ENCODE measurements around the gene FBXO22. TPM values are rescaled to one million over a fixed set of nuclear protein-coding genes. Genes with fewer than 3 reads are reported as not detected.

Gene FBXO22
- total and polyA plus RNA-seq, 2 of the 8 experiments (the other 6 are each of a cell fraction or from before 2014, with no cell fraction given): 33.2 to 67.3 TPM

- no peak for TF ChIP-seq BCL11A (IDR thresholded peaks at IDR 0.05; ENCODE audit: low read depth in 2 of 2, low read length in 2 of 2)
- no peak for TF ChIP-seq HDAC6 (IDR thresholded peaks at IDR 0.05; ENCODE audit: low read depth, low read length)
- TF ChIP-seq TCF12 (IDR thresholded peaks at IDR 0.05; ENCODE audit: low read depth, low read length): no peak
- TF ChIP-seq, protein P1, sequence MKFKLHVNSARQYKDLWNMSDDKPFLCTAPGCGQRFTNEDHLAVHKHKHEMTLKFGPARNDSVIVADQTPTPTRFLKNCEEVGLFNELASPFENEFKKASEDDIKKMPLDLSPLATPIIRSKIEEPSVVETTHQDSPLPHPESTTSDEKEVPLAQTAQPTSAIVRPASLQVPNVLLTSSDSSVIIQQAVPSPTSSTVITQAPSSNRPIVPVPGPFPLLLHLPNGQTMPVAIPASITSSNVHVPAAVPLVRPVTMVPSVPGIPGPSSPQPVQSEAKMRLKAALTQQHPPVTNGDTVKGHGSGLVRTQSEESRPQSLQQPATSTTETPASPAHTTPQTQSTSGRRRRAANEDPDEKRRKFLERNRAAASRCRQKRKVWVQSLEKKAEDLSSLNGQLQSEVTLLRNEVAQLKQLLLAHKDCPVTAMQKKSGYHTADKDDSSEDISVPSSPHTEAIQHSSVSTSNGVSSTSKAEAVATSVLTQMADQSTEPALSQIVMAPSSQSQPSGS (IDR thresholded peaks at IDR 0.05; ENCODE audit: low read length): peak; percentile 57
- TF ChIP-seq SP4 (IDR thresholded peaks at IDR 0.05; ENCODE audit: low read length): 0 out of 2 replicates have a peak, but pooled peaks have one; percentile 70
- TF ChIP-seq TAF7 (optimal IDR thresholded peaks at IDR 0.05; ENCODE audit: borderline replicate concordance, low read depth, low read length): no peak
- TF ChIP-seq SIX5 (IDR thresholded peaks at IDR 0.05; ENCODE audit: low read depth, low read length): no peak
- no peak for TF ChIP-seq BACH1 (IDR thresholded peaks at IDR 0.05; ENCODE audit: low read length)
- TF ChIP-seq CTBP2 (IDR thresholded peaks at IDR 0.05; ENCODE audit: borderline replicate concordance, insufficient read depth, insufficient read length, low read length): no peak
- no peak for TF ChIP-seq CHD1 (IDR thresholded peaks at IDR 0.05; ENCODE audit: low read depth, low read length)
- TF ChIP-seq CREB1 (IDR thresholded peaks at IDR 0.05): peak; percentile 76
- 0 out of 2 replicates have a peak, but pooled peaks have one; percentile 60 for TF ChIP-seq JUN (IDR thresholded peaks at IDR 0.05; ENCODE audit: low read depth, low read length)
- TF ChIP-seq, protein P2, sequence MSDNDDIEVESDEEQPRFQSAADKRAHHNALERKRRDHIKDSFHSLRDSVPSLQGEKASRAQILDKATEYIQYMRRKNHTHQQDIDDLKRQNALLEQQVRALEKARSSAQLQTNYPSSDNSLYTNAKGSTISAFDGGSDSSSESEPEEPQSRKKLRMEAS (IDR thresholded peaks at IDR 0.05): peak; percentile 68
- TF ChIP-seq EZH2 (IDR thresholded peaks at IDR 0.05; ENCODE audit: low read depth, low read length, severe bottlenecking): no peak
- peak in 1 of 2 experiments; percentile 3; a peak in 2 of 4 replicates for TF ChIP-seq RAD21 (IDR thresholded peaks at IDR 0.05 in 1 of 2, conservative IDR thresholded peaks at IDR 0.05 in 1 of 2; ENCODE audit: low read depth in 2 of 2, low read length in 2 of 2)
- peak; percentile 74; the same call in 1 of the 2 replicates for TF ChIP-seq EGR1 (IDR thresholded peaks at IDR 0.05; ENCODE audit: borderline replicate concordance, low read depth, low read length)
- TF ChIP-seq GABPA (IDR thresholded peaks at IDR 0.05; ENCODE audit: borderline replicate concordance, insufficient read depth, low read length): peak; percentile 98
- peak; percentile 30; the same call in 1 of the 2 replicates for TF ChIP-seq BRCA1 (IDR thresholded peaks at IDR 0.05; ENCODE audit: low read depth, low read length)
- TF ChIP-seq TAF1 (IDR thresholded peaks at IDR 0.05; ENCODE audit: low read depth, low read length): peak; percentile 93
- TF ChIP-seq YY1 (IDR thresholded peaks at IDR 0.05; ENCODE audit: low read depth, low read length): peak; percentile 75; the same call in 1 of the 2 replicates
- TF ChIP-seq NANOG (IDR thresholded peaks at IDR 0.05; ENCODE audit: insufficient read depth, low read depth, low read length, poor library complexity, severe bottlenecking): no peak
Measured at GRCh38 chr15:75903331-75904239, at the start of gene FBXO22 (continued).
